ENCODE measurements around the gene MRPL23.

- TF ChIP-seq CTCF (IDR thresholded peaks at IDR 0.05) = no peak
- no peak for TF ChIP-seq POLR2A (IDR thresholded peaks at IDR 0.05)
Measured at GRCh38 chr11:2002042-2002776, 55.1 kb downstream of the MRPL23 start.
